ENCODE data around the gene RAP2B.
"Not testable (repeated sequence)": the region's sequence is repeated elsewhere in the genome, so short reads cannot be mapped to it uniquely, and the experiment has no call there.

The RAP2B gene

DNA sequence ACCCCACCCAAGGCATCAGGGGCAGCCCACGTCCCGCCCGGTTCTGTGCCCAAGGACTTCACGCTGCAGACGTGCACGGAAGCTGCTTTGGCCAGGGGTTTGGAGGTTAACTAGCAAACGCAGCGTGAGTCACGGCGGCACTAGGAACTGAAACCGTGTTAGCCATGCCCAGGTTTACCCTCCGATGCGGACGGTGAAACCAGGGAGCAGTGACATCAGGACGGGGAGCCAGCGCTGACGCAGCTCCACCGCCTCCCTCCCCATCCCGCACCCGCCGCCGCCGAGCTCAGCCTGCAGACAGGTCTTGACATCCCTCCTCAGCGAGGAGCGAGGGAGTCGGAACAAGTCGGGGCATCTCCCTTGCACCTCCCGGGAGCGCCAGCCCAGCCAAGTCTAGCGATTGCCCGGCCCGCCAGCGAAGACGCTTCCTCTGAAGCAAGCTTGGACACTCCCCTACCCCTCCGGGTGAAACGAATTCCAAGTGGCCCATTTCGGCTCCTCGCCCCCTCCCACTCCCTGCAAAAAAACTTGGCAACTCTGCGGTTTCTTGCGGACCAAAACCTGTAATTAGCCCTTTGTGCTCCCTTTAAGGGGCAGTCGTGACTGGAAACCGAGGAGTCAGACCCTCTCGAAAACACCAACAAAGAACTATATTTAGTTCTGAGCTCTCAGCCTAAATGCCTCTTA lies 1.4 kb upstream of the RAP2B start:
- peak; percentile 55 for DNase-seq

- peak; percentile 99 for DNase-seq
Observed at GRCh38 chr3:153161138-153161713, 800 bp upstream of the RAP2B start.

- no peak for DNase-seq
Observed at GRCh38 chr3:153162513-153163392, 727 bp downstream of the RAP2B start.

DNA sequence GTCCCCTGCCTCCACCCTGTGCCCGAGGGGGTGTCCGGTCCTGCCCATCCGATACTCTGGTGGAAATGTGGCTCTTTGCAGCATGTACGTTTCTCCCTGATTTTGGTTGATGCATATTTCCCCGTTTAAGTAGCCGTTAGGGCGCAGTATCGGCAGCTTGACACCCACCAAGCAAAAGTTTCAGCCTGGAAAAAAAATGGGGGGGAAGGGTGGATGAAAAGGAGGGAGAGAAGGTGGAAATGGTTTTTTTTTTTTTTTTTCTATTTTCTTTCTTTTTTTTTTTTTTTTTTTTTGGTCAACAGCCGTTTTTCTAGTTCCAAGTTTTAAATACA lies 1.3 kb downstream of the RAP2B start:
- no peak for DNase-seq

DNA sequence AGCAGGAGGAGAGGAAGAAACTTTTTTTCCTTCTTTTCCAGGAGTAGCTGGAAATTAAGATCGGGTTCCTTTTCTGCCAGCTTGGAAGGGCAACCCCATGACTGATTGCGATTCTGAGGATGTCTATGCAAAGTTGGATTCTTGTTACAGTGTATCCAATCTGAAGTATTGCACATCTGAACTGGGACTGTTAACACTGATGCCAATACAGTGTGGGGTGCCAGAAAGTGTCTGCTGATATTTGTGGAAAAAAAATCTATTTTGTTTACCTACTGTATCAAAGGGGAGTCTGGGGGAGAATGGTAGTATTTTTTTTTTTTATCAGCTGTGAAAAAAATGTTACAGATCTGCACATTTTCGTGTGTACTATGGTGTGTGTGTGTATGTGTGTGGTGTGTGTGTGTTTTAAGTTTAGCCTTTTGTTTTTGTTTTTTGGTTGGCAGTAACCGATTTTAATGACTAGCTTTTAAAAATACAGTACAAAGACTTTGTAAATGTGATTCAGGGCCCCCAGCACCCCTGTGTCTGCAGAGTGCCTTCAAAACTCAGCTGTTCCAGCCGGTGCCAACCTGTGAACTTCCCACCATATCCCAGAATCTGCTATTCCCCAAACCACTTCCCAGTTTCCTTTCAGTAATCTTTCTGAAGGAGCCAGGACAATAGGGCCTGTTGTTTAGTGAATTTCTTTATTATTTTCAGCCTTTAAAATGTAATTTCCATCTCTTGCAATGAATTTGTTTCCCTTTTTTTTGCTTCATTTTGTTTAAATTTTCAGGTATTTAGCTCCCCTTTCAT lies 1.9 kb downstream of the RAP2B start:
- no peak for DNase-seq

GRCh38 chr3:153165261-153165681 lies 3.2 kb downstream of the RAP2B start:
- no peak for DNase-seq

DNA sequence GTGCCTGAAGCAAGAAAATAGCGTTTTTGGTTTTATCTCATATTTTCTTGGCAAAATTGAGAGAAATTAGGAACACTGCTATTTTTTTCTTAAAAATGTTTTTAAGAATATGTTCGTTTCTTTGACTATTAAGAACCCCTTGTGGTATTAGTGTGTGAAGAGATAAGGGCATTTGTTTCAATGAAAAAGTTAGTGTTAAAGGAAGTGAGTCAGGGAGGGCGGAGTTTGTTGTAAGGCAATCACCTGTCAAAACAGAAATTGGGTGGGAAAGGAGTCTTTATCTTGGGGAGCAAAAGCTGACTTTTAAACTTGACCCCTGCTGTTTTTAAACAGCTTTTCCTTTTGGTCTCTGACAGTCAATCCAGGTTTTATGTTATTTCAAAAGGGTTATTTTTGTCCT lies 4.2 kb downstream of the RAP2B start:
- DNase-seq: no peak

DNA sequence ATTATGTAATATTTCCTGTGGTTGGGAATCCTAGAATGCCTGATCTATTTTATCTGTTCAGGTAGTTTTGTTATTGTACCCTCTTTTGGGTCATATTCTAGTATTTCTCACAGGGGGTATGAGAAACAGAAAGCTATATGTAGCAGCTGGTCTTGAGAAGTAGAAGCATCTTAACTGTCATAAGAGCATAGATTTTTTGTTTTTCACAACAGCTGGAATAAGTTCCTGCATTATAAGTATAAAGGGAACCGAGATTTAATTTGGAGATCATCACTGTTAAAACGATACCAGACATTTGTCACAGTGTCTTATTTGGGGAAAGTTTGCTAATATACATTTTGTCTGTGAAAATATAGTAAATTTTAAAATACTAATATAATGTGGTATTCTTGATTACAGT lies 4.8 kb downstream of the RAP2B start:
- no peak for DNase-seq

GRCh38 chr3:153169793-153170383 lies 7.9 kb downstream of the RAP2B start:
- no peak for DNase-seq

DNA sequence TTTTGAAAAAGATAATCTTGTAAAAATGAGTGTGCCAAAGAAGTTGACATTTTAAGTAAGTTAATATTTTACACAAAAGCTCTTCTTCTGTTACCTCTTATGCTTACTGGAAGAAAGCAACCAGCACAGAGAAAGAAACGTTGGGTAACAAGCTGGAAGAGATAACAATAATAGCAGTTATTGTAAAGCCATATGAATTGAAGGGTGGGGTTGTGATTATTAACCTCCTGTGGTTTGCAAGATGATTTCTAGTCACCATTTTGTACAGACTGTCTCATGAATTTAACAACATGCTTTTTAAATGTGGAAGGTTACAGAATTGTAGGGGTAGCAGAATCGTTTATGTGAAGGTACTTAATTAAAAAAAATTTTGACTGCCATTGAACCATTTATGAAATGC lies 9.2 kb downstream of the RAP2B start:
- no peak for DNase-seq

- DNase-seq: no peak
Observed at GRCh38 chr3:153171918-153172317, 9.9 kb downstream of the RAP2B start.

GRCh38 chr3:153172796-153173757 lies 11.1 kb downstream of the RAP2B start:
- no peak for DNase-seq

- no peak for DNase-seq
Observed at GRCh38 chr3:153173758-153174516, 11.9 kb downstream of the RAP2B start.

DNA sequence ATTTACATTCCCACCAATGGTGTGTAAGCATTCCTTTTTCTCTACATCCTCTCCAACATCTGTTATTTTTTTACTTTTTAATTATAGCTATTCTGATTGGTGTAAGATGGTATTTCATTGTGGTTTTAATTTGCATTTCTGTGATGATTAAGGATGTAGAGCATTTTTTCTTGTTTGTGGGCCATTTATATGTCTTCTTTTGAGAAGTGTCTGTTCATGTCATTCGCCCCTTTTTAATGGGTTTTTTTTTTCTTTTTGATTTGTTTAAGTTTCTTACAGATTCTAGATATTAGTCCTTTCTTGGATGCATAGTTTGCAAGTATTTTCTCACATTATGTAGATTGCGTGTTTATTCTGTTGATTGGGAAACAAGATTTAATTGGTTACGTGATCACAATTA lies 14.2 kb downstream of the RAP2B start:
- no peak for DNase-seq

- DNase-seq: no peak
Observed at GRCh38 chr3:153180860-153181372, 18.9 kb downstream of the RAP2B start.

GRCh38 chr3:153182501-153183293 lies 20.7 kb downstream of the RAP2B start:
- no peak for DNase-seq

GRCh38 chr3:153190923-153191322 lies 28.9 kb downstream of the RAP2B start:
- DNase-seq: no peak

GRCh38 chr3:153192327-153192726 lies 30.3 kb downstream of the RAP2B start:
- DNase-seq: no peak

- DNase-seq: not testable (repeated sequence)
Observed at GRCh38 chr3:153193786-153194476, 31.9 kb downstream of the RAP2B start.
